HG03342 (cell line): ENCODE data around the gene TRIO.

Experiments used
- ATAC-seq: cut with Tn5 transposase; IDR thresholded peaks from one replicate; pipeline ENCODE4 v1.9.1; 2021; ENCODE audit warnings: mild to moderate bottlenecking, moderate library complexity; ENCODE audit not compliant: unreplicated experiment

The TRIO gene

DNA sequence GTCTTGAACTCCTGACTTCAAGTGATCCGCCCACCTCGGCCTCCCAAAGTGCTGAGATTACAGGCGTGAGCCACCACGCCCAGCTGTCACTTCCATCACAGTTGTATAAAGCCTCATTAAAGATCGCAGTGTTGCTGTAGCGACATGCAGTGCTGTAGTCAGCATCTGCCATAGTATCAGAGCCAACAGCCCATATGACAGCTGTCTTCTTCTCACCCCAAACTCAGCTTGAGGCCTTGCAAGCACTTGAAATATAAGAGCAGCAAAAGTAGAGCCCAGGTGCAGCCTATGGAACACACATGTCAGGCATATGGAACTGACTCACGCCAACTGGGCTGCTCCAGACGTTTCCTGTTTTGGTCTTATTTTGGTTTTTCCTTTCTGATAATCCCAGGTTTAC lies 167.8 kb downstream of the TRIO start:
- ATAC-seq: no peak

DNA sequence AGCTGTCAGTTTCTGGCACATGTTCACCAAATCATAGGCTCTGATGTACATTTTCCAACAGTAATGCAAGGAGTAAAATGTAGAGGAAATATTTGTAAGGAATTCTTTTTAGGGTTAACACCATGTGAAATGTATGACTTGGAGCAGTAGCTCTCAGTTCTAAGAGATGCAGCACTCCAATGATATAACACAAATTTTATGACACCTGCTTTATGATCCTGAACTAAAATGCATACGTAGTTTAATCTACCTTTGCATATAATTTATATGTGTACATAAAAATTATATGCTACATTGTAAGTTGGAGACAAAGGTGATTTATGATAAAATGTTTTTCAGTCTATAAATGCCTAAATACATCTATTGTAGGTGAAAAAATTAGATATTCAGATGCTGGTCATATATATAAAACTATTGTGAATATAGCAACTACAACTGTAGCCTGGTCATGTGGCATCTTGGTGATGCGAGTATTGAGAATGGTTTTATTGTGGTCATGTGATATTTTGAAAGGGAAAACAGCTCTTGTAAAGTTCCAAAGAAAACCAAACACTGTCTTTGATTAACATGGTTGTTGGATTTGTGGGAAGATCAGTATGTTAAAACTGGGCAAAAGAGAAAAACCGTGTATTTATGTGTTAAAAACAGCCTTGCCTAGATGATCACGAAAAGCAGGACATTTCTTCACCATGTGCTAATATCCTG lies 171.0 kb downstream of the TRIO start:
- ATAC-seq: no peak

DNA sequence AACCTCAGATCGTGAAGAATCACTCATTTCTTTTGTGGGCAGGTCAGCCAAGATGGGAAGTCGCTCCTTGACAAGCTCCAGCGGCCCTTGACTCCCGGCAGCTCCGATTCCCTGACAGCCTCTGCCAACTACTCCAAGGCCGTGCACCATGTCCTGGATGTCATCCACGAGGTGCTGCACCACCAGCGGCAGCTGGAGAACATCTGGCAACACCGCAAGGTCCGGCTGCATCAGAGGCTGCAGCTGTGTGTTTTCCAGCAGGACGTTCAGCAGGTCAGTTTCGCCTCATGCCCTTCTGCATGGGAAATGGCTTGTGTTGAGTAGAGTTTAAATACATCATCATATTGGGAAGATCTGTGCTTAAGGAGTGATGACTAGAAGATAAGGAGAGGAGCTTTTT lies 173.3 kb downstream of the TRIO start:
- no peak for ATAC-seq

DNA sequence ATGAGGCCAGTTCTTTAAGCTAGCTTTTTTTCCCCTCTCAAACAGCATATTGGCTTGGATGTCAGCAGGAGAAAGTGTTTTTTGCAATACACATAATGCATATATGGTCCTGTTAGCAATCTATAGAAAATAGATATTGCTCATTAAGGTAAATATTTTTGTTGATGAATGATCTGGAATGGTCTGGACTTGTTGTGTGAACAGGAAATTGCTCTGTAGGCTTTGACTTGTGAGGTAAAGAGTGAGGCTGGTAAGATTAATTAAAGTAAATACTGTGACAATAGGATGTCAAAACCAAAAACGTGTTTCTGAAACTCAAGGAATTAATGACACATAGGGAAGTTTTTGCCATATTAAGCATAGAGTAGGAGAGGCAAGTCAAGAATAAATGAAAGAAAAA lies 176.0 kb downstream of the TRIO start:
- no peak for ATAC-seq

DNA sequence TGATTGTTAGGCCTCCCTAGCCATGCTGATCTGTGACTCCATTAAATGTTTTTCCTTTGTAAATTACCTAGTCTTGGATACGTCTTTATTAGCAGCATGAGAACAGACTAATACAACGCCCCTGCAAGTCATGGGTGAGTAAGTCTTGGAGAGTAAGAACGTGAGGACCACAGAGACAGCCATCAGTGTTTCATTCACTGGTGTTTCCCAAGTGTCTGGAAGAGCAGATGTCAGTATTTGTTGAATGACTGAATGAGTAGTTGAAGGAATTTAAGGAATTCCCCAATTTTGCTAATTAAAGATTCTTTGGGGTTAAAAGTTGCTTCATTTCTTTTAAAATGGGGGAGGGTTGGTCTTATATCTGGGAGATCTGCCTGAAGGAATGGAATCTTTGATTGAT lies 178.8 kb downstream of the TRIO start:
- ATAC-seq: no peak

DNA sequence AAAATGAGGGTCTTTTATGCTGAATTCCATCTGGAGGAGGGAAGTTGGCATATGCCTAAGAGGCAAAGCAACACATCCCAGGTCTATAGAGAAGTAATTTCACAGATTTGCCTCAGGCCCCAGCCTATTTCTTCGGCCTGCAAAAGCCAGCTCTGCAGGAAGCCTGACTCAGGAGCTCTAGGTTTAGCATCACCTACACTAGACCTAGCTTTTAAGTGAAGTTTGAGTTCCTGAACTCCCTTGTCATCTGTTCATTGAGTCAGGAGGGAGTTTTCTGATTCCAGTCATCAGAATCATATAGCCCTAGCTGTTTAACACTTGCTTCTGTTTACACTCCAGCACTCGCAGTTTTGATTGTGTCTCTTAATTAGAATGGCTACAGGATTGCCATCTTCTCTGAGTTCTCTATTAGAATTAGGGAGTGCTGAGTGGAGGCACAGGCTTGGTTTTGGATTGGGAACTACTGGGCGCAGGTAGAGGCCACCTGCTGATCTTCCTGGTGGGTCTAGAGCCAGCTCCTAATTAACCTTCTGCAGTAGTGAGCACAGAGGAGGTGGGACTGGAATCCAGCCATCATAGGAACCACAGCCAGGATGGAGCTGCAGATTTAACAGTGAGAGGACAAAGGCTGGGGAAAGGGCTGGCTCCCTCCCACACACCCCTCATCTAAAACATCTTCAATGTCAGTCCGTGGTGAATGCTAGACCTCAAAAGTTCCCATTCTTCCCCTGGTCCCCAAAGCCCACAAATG lies 179.5 kb downstream of the TRIO start:
- ATAC-seq: no peak

DNA sequence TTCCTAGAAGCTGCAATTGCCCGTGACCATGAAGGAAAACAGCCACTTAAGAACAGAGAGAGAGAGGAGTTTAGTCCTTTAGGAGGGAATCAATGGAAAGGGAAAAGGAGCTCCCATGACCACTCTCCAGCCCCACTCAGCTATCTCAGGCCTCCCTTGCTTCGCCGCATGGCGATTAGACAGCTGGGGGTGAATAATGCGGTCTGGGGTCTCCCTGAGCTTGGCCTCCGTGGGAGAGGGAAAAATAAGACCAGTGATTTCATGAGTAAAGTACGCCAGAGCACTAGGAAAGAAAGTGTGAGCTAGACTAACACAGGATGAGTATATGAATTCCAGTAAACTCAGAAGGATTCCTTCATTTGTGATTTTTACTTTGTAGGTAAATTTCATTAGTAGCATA lies 180.3 kb downstream of the TRIO start:
- no peak for ATAC-seq

DNA sequence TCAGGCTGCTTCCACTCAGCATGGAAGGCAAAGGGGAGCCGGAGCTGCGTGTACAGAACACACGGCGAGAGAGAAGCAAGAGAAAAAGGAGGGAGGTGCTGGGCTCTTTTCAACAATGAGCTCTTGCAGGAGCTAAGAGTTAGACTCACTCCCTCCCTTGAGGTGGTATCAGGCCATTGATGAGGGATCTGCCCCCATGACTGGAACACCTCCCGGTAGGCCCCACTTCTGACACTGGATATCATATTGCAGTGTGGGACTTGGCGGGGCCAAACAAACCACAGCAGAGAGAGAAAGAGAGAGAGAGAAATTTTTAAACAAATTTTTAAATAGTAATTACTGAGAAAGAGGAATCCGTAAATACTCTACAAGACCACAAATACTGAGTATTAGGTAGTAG lies 182.2 kb downstream of the TRIO start:
- no peak for ATAC-seq

DNA sequence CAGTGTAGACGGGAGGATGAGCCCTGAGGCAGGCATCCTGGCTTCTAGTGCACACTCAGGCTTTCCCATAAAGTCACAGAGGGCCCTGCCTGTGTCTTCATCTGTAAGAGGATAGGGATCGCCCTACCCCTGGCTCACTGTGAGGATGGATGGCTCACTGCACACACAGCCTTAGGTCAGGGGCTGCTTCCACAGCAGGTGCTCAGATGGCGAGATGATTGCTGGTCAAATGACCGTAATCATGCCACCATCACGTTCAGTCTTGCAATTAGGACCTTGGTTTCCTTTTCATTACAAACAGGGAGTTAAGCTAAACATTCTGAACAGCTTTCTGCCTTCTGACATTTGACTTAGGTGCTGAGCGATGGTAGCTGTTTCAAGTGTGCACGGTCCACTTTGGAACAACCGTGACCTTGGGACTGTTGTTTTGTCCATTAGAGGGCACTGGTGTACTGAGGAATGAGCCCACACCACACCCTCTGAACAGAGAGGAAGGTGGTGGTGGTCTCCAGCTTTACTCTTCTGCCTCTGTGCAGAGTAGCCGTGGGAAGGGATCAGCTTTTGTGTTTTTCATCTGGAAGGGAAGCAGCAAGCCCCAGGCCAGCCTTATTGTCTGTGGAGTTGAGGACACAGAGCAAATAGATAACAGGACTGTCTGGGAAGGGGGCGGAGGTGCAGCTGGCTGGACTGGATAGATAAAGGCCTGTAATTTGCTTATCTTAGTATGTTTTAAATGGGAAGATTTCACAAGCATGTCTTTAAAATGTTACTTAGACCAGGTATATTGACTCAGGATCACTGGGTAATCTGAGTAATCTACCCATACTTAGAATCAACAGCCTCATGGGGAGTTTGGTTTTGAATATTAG lies 183.1 kb downstream of the TRIO start:
- ATAC-seq: no peak

DNA sequence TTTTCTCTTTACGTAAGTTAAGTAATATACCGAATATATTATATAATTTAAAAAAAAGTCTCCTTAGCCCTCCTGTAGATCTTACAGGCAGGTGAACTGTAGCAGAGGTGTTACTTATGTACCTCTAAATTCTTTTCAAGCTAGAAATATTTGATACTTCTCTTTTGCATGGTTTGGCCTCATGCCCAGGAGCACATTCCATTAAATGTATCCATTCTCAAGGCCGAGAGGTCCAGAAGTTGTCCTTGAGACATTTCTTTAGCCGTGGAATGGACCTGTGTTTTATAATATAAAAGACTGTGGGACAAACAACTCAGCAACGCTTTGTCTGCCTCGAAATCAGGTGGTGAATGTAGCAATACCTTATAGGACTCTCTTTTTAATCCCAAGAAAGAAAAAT lies 184.5 kb downstream of the TRIO start:
- no peak for ATAC-seq

DNA sequence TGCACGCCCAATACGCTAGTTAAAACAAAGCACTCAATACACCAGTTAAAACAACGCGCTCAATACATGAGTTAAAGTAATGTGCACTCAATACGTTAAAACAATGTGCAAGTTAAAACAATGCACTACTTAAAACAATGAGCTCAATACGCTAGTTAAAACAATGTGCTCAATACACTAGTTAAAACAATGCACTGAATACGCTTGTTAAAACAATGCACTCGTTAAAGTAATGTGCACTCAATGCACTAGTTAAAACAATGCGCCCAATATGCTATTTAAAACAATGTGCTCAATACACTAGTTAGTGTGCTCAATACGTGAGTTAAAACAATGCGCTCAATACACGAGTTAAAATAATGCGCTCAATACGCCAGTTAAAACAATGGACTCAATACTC lies 185.0 kb downstream of the TRIO start:
- ATAC-seq: no peak

DNA sequence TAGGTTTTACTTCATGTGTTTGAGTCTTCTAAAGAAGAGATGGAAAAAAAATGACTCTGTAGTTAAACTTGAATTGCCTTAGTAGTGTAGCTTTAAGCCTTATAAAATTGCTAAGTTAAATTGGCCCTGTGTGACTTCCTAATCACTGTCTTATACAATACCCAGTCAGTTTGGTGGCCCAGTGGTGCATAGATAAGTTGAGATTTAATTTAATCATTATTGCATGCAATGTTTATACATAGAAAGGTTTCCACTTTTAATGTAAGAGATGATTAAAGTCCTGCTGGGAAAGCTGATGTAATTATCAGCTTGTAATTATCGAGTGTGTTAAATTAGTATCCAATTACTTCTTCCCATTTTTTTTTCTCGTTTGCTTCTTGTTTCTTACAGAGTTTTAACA lies 187.1 kb downstream of the TRIO start:
- no peak for ATAC-seq

DNA sequence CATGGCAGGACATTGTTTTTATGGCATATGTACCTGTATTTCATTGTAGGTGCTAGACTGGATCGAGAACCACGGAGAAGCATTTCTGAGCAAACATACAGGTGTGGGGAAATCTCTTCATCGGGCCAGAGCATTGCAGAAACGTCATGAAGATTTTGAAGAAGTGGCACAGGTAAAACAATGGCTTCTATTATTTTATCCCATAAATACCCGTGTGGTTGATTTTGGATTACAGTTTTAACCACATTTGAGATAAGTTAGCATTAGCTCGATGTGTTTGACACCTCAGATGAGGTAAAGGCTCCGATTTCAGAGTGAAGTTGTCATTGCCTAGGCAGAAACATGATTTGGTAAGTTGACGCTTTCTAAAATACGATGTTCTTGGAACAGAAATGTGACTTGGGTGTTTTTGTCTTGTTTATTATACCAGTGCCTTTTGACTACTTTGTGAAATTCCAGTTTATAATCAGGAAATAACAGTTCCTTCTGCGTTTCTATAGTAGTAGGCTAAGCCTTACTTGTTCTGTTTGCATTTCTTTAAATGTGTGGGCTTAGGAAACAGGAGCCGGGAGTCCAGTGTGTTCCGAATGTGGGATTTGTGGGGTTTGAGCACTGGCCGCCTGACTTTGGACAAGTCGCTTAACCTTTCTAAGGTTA lies 187.7 kb downstream of the TRIO start:
- no peak for ATAC-seq

DNA sequence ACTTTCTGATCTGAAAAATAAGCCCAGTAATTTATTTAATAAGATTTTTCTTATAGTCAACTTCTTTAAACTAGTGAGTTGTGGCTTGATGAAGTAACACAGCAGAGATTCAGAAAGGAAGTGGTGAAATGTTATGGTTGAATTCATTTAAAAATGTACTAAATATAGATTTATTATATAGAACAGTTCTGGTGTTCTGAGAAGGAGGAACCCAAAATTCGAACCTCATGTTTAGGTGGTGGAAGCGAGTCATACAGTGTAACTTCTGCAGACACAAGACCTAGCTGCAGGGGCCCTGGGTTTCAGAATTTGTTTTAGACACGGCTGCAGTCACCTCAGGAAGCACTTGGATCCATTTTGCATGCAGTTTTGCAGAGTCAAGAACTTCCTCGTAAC lies 188.2 kb downstream of the TRIO start:
- peak; percentile 74 for ATAC-seq

DNA sequence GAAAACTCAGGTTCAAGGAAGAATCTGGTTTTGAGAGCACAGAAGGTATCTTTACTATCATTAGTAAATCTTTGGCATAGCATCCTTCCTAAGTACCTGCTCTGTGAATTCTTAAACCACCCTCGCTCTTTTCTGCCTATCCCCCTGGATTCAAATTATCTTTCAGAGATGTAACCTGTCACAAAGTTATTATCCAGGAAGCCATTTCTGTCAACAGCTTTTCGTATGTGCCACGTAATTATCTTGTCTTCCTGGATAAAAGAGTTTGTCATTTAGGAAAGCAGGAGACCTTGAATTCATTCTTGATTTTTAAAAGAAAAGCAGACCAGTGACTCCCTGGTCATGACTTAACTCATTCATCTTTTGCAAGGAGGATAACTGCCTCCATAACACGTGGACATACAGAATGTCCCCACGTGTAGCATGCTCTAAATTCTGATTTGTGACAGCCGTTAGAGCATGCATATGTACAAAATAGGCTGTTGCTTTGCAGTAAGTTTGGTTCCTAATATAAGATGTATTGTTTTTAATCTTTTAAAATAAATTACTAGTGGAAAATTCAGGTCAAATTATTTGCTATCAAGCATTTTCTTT lies 189.0 kb downstream of the TRIO start:
- no peak for ATAC-seq

DNA sequence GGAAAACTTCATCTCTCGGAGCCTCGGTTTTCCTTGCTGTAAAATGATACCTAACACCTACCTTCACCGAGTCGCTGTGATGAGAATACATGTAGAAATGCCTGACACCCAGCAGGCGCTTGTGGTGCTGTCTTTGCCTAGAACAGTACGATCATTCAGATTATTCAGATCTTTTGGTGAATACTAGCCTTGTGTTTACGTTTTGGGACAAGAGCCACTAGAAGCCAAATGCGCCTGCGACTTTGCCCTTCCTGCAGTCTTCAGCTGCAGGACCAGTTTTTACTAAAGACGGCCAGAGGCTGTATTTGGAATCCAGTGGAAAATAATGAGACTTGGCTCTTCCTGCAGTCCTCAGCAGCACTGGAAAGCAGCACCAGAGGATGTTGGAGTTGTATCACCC lies 189.6 kb downstream of the TRIO start:
- no peak for ATAC-seq

DNA sequence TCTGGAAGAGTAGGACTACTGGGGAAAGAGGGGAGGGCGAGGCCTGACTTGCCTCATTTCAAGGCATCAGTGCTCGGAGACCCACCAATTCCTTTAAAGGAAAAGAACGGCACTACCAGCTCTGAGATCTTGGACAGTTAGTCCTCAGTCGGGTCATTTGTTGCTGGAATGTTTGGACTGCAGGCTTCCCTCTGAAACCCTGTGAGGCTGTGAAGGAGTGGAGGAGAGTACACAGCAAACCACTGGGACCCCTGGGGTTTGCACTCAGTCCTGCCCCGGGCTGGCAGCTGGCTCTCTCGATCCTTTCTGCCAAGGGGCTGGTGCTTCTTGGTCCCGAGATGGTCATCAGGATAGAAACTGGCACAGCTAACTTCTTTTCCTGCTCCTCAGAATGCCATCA lies 194.5 kb downstream of the TRIO start:
- no peak for ATAC-seq

DNA sequence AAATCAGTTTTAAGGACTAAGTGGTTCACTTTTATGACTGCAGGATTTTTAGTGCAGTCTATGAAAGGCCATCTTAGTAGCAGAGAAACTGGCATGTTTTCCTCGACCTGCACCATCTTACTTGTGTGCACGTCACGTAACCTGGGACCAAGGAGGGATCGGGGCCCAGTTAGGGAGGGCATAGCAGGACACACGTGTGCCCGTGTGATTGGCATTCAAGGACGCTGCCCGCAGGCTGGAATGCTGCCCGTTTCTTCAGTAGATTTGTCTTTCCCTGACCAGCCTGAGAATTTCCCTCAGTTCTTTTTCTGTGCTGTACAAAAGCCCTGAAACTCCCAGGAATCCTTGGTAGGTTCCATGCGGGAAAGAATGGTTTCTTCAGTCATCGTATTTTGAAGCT lies 196.3 kb downstream of the TRIO start:
- ATAC-seq: no peak

DNA sequence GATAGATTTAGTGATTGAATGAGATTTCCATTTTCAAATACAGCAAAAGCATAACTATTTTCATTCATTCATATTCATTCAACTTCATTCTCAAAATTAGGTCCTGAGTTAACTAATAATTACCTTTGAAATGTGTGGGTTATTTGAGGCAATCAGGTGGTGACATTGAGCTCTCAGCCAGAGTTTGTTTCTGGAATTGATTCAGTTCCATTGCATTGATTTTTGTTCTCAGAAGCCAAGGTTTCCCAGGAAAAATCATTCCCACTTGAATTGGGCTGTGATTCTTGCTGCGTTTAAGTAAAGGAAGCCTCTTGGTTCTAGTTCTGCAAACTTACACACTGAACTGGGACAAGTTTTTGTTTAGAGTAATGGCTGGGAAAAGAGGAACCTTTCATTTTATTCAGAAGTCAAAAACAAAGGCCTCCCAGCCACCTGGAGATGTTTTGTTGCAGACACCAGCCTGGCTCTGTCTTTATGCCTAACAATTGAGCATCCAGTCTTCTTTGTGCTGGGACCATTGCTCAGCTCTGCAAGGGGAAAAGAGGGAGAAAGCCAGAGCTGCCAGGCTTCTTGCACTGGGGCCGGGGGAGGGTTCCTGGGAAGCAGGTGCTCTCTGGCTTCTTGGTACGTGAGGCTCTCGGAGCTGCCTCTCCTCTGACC lies 198.6 kb downstream of the TRIO start:
- peak; percentile 16 for ATAC-seq

DNA sequence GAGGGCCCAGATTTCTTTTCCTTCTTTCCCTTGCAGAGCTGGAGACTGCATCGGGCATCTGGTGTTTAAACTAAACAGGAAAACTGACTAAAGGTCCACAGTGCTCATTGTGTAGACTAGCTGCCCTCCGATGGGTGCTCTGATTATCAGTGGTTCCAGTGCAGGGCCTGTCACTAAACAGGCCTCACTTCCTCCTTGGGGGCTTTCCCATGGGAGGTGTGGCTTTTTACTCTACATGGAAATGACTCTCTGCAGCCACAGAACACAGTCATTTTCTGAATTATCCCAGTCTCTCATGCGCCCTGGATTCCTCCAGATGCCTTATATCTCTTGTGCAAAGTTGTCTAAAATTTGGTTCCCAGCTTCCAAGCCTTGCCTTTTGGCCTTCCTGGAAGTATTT lies 199.2 kb downstream of the TRIO start:
- peak; percentile 96 for ATAC-seq
